OCI-LY7 (cell line): ENCODE results near the gene RAB31.

Experiments
- CTCF ChIP-seq: fragments of 200-600 bp; sonication (generic); conservative IDR thresholded peaks from 2 replicates; pipeline ENCODE4 v1.5.1; 2014; ENCODE audit warnings: mild to moderate bottlenecking, antibody characterized with exemption, low read length, moderate library complexity, mixed read lengths
- EZH2phosphoT487 ChIP-seq: fragments of 200-600 bp; sonication (generic); IDR thresholded peaks from 2 replicates; pipeline ENCODE4 v1.6.1; 2018; ENCODE audit warnings: low read depth, borderline replicate concordance, mild to moderate bottlenecking, mixed run types, antibody characterized with exemption, low read length, moderate library complexity, mixed read lengths

GRCh38 chr18:9716780-9717563 lies 8.9 kb downstream of the RAB31 start:
- no peak for TF ChIP-seq CTCF
- TF ChIP-seq EZH2phosphoT487, result no peak
